ENCODE data around the gene POU3F1.
A peak's percentile ranks its signal among the peaks of the same experiment; 100 is the strongest.

POU3F1 gene

GRCh38 chr1:38028105-38028591, 18.4 kb downstream of the POU3F1 start:
- DNase-seq (ENCODE audit: low spot score), result no peak

DNA sequence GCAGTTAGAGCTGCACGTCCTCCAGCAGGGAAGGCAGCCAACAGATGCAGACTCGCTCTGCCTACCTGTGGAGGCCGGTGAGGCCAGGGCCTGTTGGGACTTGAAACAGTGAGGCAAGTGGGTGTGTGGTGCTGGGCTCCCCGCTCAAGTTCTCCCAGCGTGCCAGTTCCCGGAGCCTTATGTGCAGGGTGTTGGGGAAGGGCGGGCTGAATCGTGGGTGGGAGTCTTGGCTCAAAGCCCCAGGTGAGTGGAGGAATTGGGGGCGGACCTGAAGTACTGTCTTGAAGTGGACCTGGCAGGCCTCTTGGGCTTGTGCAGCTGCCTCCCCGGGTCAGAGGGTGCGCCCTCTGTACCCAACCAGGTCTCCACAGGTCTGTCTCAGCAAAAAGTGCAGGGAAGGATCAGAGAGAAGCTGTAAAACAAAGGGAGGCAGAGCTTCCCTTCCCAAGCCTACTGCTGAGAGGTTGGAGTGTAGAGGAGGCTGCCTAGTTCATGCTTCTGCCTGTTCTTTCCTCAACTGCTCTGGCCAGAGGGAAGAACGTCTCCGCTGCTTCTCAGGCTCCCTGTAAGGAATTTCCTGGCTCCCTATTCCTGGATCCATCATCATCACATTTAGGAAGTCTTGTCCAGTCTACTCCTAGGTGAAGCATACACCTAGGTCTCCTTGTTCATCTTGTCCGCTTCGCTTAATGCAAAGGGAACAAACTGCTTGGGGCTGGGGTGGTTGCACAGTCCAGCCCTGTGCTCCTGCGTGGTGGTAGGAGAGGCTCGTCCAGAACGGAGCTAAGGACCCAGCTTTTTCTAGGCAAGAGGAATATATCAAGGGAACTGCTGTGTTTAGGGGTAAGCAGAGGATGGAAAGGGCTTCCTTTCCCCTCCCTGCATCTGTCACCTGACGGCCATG, 19.1 kb downstream of the POU3F1 start:
- no peak for DNase-seq (ENCODE audit: low spot score)

DNA sequence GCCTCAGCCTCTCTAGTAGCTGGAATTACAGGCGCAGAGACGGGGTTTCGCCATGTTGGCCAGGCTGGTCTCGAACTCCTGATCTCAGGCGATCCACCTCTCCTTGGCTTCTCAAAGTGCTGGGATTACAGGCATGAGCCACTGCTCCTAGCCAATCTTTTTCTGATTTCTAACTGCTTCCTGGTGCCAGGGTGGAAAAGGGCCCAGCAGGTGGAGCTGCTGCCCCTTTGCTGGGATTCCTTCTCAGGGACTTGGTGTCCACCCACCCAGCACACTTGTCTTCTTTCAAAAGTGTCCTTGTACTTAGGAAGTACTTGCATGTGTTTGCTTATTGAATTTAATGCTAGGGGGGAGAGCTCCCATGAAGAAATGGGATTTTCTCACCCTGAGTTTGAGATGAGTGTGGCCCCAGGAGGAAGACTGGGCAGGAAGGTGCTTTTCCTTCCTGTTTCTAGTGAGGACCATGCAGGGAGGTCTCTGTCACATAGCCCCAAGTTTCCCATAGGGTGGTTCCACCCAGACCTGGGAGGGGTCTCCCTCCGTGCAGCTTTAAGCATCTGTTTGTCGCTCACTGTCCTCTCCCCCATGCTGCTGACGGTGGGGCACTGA, 19.9 kb downstream of the POU3F1 start:
- peak; percentile 67 for DNase-seq (ENCODE audit: low spot score)

- no peak for DNase-seq (ENCODE audit: low spot score)
These were observed 20.9 kb downstream of the POU3F1 start for GRCh38 chr1:38025664-38026063.

DNA sequence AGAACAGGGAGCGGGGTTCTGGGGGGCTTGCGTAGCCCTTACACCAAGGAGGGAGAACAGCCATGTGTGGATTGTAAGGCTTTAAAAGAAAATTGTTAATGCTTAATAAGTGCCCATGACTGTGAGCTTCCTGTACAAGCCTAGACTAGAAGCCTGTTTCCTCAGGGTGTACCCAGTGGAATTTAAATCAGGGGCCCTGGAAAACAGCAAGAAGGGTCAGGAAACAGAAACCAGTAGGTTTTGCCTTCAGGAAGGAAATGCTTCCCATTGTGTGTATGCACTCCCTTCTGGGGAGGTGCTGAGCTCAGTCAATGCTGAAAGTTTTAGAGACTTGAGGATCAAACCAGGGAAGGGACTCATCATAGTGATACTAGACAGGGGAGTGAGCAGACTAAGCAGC, 21.4 kb downstream of the POU3F1 start:
- no peak for DNase-seq (ENCODE audit: low spot score)

- DNase-seq (ENCODE audit: low spot score), result no peak
These were observed 23.8 kb downstream of the POU3F1 start for GRCh38 chr1:38022810-38023209.

- DNase-seq (ENCODE audit: low spot score), result no peak
These were observed 24.6 kb downstream of the POU3F1 start for GRCh38 chr1:38021969-38022368.

GRCh38 chr1:38020396-38020795, 26.2 kb downstream of the POU3F1 start:
- no peak for DNase-seq (ENCODE audit: low spot score)

DNA sequence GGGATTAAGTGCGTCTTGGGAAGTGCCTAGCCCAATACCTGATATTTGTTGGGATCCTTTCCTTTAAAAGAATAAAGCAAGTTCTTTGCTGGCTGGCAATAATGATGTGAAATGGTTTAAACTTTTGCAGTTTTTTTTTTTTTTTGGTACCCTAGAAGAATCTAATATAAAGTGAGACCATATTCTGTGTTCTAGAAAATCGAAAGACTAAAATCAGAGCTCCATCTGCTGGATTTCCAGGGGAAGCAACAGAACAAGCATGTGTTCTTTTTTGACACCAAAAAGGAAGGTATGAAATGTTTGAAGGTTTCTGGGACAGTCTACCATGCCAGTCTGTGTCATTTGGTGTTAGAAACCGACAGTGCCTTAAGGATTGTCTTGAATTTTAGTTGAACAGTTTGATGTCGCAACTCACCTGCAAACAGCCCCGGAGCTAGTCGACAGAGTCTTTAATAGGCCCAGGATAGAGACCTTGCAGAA, 27.7 kb downstream of the POU3F1 start:
- peak; percentile 37 for DNase-seq (ENCODE audit: low spot score)

DNA sequence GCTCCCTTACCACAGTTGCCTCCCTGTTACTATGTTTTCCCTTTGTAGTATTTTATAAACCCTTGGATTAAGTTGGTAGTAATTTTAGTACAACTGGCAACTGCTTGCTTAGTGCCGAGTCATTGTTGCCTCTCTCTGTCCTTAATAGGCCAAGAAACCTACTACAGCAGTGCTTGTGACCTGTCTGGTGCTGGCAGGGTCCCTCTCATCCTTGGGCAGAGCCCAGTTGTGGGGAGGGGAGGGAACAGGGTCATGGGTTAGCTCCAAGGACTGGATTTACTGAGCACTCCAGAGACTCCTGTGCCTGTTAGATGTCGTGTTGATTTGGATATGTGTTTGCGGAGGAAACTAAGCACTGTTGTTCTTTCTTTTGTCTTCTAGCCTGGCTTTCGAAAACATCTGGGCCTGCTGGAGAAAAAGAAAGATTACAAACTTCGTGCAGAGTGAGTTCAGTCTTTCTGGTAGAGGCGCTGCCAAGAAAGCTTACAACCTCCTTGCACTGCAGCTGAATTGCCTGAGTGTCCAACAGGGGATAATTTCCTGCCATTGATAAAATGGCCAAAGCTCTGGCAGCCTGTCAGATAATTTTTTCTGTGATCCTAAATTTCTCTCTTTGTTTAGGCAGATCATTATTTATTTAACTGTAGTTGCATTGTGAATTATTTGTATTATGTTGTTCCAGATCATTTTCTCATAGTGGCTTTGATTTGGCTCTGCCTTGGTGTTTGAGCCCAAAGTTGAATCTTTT, 30.4 kb downstream of the POU3F1 start:
- no peak for DNase-seq (ENCODE audit: low spot score)

- no peak for DNase-seq (ENCODE audit: low spot score)
These were observed 31.7 kb downstream of the POU3F1 start for GRCh38 chr1:38014724-38015424.

- no peak for DNase-seq (ENCODE audit: low spot score)
These were observed 32.4 kb downstream of the POU3F1 start for GRCh38 chr1:38014171-38014570.

DNA sequence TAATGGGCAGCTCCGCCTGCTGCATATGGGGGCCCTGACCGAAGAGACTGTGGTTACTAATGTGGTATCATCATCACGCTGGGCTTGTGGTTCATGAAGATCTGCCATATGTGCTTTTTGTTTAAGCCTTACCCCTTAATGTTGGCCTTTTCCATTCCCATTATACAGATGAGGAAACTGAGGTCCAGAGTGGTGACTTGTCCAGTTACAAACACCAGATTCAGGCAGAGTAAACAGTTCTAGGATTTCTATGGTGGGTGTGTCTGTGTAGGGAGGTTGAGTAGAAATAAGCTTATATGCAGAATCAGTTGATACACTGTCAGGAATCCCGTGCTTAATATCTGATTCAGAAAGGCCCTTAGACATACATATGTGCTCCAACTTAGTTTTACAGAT, 33.4 kb downstream of the POU3F1 start:
- DNase-seq (ENCODE audit: low spot score), result no peak

- peak; percentile 100 for DNase-seq (ENCODE audit: low spot score)
These were observed 34.0 kb downstream of the POU3F1 start, which contains the start of gene UTP11 for GRCh38 chr1:38012363-38013226. Gene UTP11, plus strand, starts transcription at chr1:38012734. Its CDS starts 69 bp downstream, at chr1:38012803.

DNA sequence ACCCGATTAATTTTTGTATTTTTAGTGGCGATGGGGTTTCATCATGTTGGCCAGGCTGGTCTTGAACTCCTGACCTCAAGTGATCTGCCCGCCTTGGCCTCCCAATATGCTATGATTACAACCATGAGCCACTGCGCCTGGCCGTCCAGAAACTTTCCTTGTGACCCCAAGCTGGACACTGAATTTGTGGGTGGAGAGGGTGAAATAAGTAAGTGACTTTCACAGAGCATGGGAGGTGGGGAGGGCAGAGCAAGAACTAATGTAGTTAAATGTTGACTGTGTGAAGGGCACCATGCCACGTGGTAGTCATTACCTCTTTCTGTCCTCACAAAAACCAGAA, 36.8 kb downstream of the POU3F1 start:
- DNase-seq (ENCODE audit: low spot score), result no peak

GRCh38 chr1:38009088-38009840, 37.3 kb downstream of the POU3F1 start:
- no peak for DNase-seq (ENCODE audit: low spot score)

DNA sequence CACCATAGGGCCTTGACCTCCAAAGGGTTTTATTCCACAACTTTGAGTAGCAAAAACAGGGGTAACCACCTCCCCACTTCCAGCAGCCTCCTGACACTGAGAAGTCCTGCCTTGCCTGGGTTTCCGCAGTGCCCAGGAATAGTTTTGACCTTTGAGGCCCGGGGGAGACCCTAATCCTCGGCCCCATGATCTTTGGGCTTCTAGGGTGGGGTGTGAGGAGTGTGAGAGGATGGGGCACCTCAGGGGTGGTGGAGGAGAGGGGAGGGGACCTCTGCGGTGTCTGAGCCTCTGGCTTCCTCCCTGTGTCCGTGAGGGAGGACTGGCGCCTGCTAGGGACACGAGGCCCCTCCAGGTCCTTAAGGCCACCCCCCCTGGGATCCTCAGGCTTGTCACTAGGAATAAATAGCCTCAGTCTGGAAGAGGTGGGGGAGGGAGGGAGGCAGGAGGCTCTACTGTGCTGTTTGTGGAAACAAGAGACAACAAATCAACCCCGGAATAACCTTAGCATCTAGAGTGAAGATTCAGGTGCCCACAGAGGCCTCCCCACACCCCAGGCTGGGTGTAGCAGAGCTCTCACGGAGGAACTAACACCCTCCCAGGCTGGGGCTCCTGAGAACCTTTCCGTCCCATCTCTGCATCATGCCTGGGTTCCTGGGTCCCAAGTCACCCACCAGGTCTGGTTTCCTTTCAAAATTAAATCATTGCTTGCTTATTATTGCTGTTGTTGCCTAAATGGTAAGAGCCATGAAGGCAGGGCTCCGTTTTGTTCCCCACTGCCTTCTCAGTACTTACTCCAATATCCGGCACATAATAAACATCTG, 40.4 kb downstream of the POU3F1 start:
- DNase-seq (ENCODE audit: low spot score), result no peak

- peak; percentile 54 for DNase-seq (ENCODE audit: low spot score)
These were observed 41.2 kb downstream of the POU3F1 start, which contains the start of gene FHL3 for GRCh38 chr1:38005195-38006007. Gene FHL3, minus strand, starts transcription at chr1:38005514. Its CDS starts 6,102 bp downstream, at chr1:37999412.

Data from cerebellar cortex (tissue), 1 donor.